GM12878 (cell line): ENCODE results near the gene SEC16A. TPM values are rescaled to one million over a fixed set of nuclear protein-coding genes. Genes with fewer than 3 reads are reported as not detected.

ENCODE experiments used
- BCL11A ChIP-seq: IDR thresholded peaks from 2 replicates; pipeline ENCODE4 v1.6.1; 2011; ENCODE audit warnings: low read depth, low read length
- CBX3 ChIP-seq: fragments of 200-600 bp; sonication (generic); IDR thresholded peaks from 2 replicates; pipeline ENCODE4 v1.6.1; 2016; ENCODE audit warnings: low read depth, borderline replicate concordance
- CHD4 ChIP-seq: fragments of 200-600 bp; sonication (generic); IDR thresholded peaks from 2 replicates; pipeline ENCODE4 v1.6.1; 2016; ENCODE audit warnings: mild to moderate bottlenecking
- DPF2 ChIP-seq: fragments of 450-650 bp; IDR thresholded peaks from 2 replicates; pipeline ENCODE4 v1.6.1; 2017; ENCODE audit warnings: mild to moderate bottlenecking
- JUND ChIP-seq: IDR thresholded peaks from 2 replicates; pipeline ENCODE4 v1.6.1; 2012; ENCODE audit warnings: low read depth, mild to moderate bottlenecking, low read length, improper control_type of control experiment, moderate library complexity
- NFYA ChIP-seq: IDR thresholded peaks from 2 replicates; pipeline ENCODE4 v1.6.1; 2011; ENCODE audit warnings: low read depth, mild to moderate bottlenecking, low read length, improper control_type of control experiment, borderline replicate concordance
- NR2C1 ChIP-seq: fragments of 450-650 bp; IDR thresholded peaks from 2 replicates; pipeline ENCODE4 v1.6.1; 2017; ENCODE audit warnings: antibody characterized with exemption, mild to moderate bottlenecking, moderate library complexity
- RCOR1 ChIP-seq: conservative IDR thresholded peaks from 2 replicates; pipeline ENCODE4 v1.6.1; 2012; ENCODE audit warnings: low read depth, low read length, improper control_type of control experiment
- SMAD1 ChIP-seq: fragments of 450-650 bp; IDR thresholded peaks from 2 replicates; pipeline ENCODE4 v1.6.1; 2018; ENCODE audit warnings: mild to moderate bottlenecking, low read depth; ENCODE audit not compliant: partially characterized antibody
- SRF ChIP-seq, 2 experiments: IDR thresholded peaks; 2 replicates each; pipeline ENCODE4 v1.6.1; 2011; ENCODE audit warnings: low read depth in 2 of 2, low read length in 2 of 2, mild to moderate bottlenecking in 1 of 2, moderate library complexity in 1 of 2
- STAT3 ChIP-seq: IDR thresholded peaks from 2 replicates; pipeline ENCODE4 v1.6.1; 2011; ENCODE audit warnings: low read depth, low read length, improper control_type of control experiment
- TAF1 ChIP-seq: IDR thresholded peaks from 2 replicates; pipeline ENCODE4 v1.6.1; 2011; ENCODE audit warnings: mild to moderate bottlenecking, low read depth, low read length, borderline replicate concordance
- TCF7 ChIP-seq: IDR thresholded peaks from 2 replicates; pipeline ENCODE4 v1.6.1; 2014; ENCODE audit warnings: antibody characterized with exemption, borderline replicate concordance
- YBX1 ChIP-seq: fragments of 450-650 bp; IDR thresholded peaks from 2 replicates; pipeline ENCODE4 v1.6.1; 2016; ENCODE audit warnings: antibody characterized with exemption
- ZBED1 ChIP-seq: IDR thresholded peaks from 2 replicates; pipeline ENCODE4 v1.6.1; 2016; ENCODE audit warnings: borderline replicate concordance
- ZNF592 ChIP-seq: fragments of 450-650 bp; IDR thresholded peaks from 2 replicates; pipeline ENCODE4 v1.6.1; 2017; ENCODE audit warnings: mild to moderate bottlenecking, moderate library complexity
- polyA plus RNA-seq, 11 experiments: library from polyadenylated mRNA; depleted of rRNA in 4 of 11; unstranded in 6 of 11; stranded (reverse) in 5 of 11; fragments of >200 nt; fragmentation: Nextera tagmentation in 4 of 11; fragmentation: Illumina TruSeq in 1 of 11; extraction: Ambion mirVana in 4 of 11; extraction: Trizol in 1 of 11; gene quantifications; 1 replicate in 1 of 11; 2 replicates in 10 of 11; pipeline versions ENCODE4 v1.2.1 to v1.2.3, GENCODE V29; 2011 to 2016; ENCODE audit warnings: inconsistent platforms in 2 of 11, missing spikeins in 2 of 11, low read depth in 1 of 11
- total RNA-seq, 4 experiments: library from RNA; depleted of rRNA in 3 of 4; stranded (reverse); fragments of >200 nt in 3 of 4; fragmentation: Illumina TruSeq in 1 of 4; extraction: Trizol in 1 of 4; gene quantifications; 2 replicates each; pipeline versions ENCODE4 v1.2.1 to v1.2.3, GENCODE V29; 2013 to 2021
- TF ChIP-seq, protein P1 (sequence below): fragments of 150-350 bp; IDR thresholded peaks from 2 replicates; pipeline ENCODE4 v1.6.1; 2016; ENCODE audit warnings: low read depth, low read length
- TF ChIP-seq, protein P2 (sequence below), 3 experiments: IDR thresholded peaks in 2 of 3; conservative IDR thresholded peaks in 1 of 3; 2 replicates each; pipeline ENCODE4 v1.5.1; 2011; ENCODE audit warnings: low read depth in 3 of 3, low read length in 3 of 3, mild to moderate bottlenecking in 3 of 3, control low read depth in 2 of 3, moderate library complexity in 2 of 3, inconsistent platforms in 1 of 3, mixed read lengths in 1 of 3; ENCODE audit not compliant: control insufficient read depth in 2 of 3, insufficient read depth in 1 of 3; ENCODE audit errors: extremely low read depth in 1 of 3
- TF ChIP-seq, protein P3 (sequence below): IDR thresholded peaks from 2 replicates; pipeline ENCODE4 v1.6.1; 2012; ENCODE audit warnings: mild to moderate bottlenecking, low read depth, low read length

The SEC16A gene
- total and polyA plus RNA-seq, 10 of the 15 experiments (the other 5 are each of a cell fraction or from before 2014, with no cell fraction given), result 9.9 to 59.1 (median 21.7) TPM

GRCh38 chr9:136403538-136403914 lies 79.3 kb downstream of the SEC16A start (continued):
- TF ChIP-seq ZNF592 (no peak), RCOR1 (no peak; the same call in 1 of the 2 replicates), BCL11A (0 out of 2 replicates have a peak, but pooled peaks have one; percentile 32), YBX1 (no peak), TAF1 (no peak), CHD4 (no peak), SRF (IDR thresholded peaks at IDR 0.05; ENCODE audit: low read depth in 2 of 2, low read length in 2 of 2) (no peak), STAT3 (no peak), TCF7 (no peak), NFYA (no peak), SMAD1 (no peak), NR2C1 (no peak), JUND (no peak), ZBED1 (no peak), DPF2 (no peak), CBX3 (no peak)
- TF ChIP-seq, protein P1, sequence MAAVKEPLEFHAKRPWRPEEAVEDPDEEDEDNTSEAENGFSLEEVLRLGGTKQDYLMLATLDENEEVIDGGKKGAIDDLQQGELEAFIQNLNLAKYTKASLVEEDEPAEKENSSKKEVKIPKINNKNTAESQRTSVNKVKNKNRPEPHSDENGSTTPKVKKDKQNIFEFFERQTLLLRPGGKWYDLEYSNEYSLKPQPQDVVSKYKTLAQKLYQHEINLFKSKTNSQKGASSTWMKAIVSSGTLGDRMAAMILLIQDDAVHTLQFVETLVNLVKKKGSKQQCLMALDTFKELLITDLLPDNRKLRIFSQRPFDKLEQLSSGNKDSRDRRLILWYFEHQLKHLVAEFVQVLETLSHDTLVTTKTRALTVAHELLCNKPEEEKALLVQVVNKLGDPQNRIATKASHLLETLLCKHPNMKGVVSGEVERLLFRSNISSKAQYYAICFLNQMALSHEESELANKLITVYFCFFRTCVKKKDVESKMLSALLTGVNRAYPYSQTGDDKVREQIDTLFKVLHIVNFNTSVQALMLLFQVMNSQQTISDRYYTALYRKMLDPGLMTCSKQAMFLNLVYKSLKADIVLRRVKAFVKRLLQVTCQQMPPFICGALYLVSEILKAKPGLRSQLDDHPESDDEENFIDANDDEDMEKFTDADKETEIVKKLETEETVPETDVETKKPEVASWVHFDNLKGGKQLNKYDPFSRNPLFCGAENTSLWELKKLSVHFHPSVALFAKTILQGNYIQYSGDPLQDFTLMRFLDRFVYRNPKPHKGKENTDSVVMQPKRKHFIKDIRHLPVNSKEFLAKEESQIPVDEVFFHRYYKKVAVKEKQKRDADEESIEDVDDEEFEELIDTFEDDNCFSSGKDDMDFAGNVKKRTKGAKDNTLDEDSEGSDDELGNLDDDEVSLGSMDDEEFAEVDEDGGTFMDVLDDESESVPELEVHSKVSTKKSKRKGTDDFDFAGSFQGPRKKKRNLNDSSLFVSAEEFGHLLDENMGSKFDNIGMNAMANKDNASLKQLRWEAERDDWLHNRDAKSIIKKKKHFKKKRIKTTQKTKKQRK, result no peak
- TF ChIP-seq, protein P2, sequence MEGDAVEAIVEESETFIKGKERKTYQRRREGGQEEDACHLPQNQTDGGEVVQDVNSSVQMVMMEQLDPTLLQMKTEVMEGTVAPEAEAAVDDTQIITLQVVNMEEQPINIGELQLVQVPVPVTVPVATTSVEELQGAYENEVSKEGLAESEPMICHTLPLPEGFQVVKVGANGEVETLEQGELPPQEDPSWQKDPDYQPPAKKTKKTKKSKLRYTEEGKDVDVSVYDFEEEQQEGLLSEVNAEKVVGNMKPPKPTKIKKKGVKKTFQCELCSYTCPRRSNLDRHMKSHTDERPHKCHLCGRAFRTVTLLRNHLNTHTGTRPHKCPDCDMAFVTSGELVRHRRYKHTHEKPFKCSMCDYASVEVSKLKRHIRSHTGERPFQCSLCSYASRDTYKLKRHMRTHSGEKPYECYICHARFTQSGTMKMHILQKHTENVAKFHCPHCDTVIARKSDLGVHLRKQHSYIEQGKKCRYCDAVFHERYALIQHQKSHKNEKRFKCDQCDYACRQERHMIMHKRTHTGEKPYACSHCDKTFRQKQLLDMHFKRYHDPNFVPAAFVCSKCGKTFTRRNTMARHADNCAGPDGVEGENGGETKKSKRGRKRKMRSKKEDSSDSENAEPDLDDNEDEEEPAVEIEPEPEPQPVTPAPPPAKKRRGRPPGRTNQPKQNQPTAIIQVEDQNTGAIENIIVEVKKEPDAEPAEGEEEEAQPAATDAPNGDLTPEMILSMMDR (IDR thresholded peaks at IDR 0.05 in 2 of 3, conservative IDR thresholded peaks at IDR 0.05 in 1 of 3; ENCODE audit: control insufficient read depth in 2 of 3, extremely low read depth in 1 of 3, insufficient read depth in 1 of 3, low read depth in 3 of 3, low read length in 3 of 3), result peak in 1 of 3 experiments; percentile 16; a peak in 3 of 6 replicates
- TF ChIP-seq, protein P3, sequence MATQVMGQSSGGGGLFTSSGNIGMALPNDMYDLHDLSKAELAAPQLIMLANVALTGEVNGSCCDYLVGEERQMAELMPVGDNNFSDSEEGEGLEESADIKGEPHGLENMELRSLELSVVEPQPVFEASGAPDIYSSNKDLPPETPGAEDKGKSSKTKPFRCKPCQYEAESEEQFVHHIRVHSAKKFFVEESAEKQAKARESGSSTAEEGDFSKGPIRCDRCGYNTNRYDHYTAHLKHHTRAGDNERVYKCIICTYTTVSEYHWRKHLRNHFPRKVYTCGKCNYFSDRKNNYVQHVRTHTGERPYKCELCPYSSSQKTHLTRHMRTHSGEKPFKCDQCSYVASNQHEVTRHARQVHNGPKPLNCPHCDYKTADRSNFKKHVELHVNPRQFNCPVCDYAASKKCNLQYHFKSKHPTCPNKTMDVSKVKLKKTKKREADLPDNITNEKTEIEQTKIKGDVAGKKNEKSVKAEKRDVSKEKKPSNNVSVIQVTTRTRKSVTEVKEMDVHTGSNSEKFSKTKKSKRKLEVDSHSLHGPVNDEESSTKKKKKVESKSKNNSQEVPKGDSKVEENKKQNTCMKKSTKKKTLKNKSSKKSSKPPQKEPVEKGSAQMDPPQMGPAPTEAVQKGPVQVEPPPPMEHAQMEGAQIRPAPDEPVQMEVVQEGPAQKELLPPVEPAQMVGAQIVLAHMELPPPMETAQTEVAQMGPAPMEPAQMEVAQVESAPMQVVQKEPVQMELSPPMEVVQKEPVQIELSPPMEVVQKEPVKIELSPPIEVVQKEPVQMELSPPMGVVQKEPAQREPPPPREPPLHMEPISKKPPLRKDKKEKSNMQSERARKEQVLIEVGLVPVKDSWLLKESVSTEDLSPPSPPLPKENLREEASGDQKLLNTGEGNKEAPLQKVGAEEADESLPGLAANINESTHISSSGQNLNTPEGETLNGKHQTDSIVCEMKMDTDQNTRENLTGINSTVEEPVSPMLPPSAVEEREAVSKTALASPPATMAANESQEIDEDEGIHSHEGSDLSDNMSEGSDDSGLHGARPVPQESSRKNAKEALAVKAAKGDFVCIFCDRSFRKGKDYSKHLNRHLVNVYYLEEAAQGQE, result no peak
